HFFc6 (cell line): ENCODE data around the gene AMH. TPM values are rescaled to one million over a fixed set of nuclear protein-coding genes. Genes with fewer than 3 reads are reported as not detected.

Experiments
- DNase-seq: peaks from one replicate; pipeline ENCODE4 v3.0.0-alpha.2; 2018
- H3K27ac Mint-ChIP-seq: 2 replicates; pipeline ENCODE4 v1.8.0; 2020; ENCODE audit warnings: mild to moderate bottlenecking, mixed read lengths
- H3K27me3 Mint-ChIP-seq: 2 replicates; pipeline ENCODE4 v1.8.0; 2021; ENCODE audit warnings: mild to moderate bottlenecking, moderate library complexity, mixed read lengths; ENCODE audit not compliant: insufficient read depth
- H3K36me3 Mint-ChIP-seq: 2 replicates; pipeline ENCODE4 v1.8.0; 2021; ENCODE audit warnings: low read depth, mixed read lengths
- H3K4me1 Mint-ChIP-seq: 2 replicates; pipeline ENCODE4 v1.8.0; 2020; ENCODE audit warnings: low read depth, mixed read lengths
- H3K4me3 Mint-ChIP-seq: 2 replicates; pipeline ENCODE4 v1.8.0; 2020; ENCODE audit warnings: mild to moderate bottlenecking, moderate library complexity, mixed read lengths
- H3K9me3 Mint-ChIP-seq: 2 replicates; pipeline ENCODE4 v1.8.0; 2020; ENCODE audit warnings: mild to moderate bottlenecking, mixed read lengths
- CTCF ChIP-seq: fragments of 200-600 bp; sonication (generic); IDR thresholded peaks from 2 replicates; pipeline ENCODE4 v1.5.0; 2021; ENCODE audit warnings: antibody characterized with exemption, mild to moderate bottlenecking
- total RNA-seq, 6 experiments: library from RNA; stranded (reverse); fragmentation: NEBNext Ultra II Directional; extraction: Animal tissue kit (Norgen Biotek cat#: 25700); gene quantifications; 2 replicates in 1 of 6; 3 replicates in 5 of 6; pipeline ENCODE4 v1.2.3, GENCODE V29; 2021

AMH gene
- total RNA-seq, 6 experiments from 2014 or later, result 0.98 to 2.3 (median 1.4) TPM

GRCh38 chr19:2261438-2262172 is 12.5 kb downstream of the AMH start:
- Mint-ChIP-seq H3K4me3 (no peak overlapping the region), H3K27ac (no peak overlapping the region), H3K4me1 (peaks cover 18% of the 10 kb centered on the region), H3K9me3 (no peaks in the 10 kb centered on the region), H3K36me3 (no peaks in the 10 kb centered on the region), H3K27me3 (peaks cover 2% of the 10 kb centered on the region; the same call in 1 of the 2 replicates)
- peak; percentile 81 for TF ChIP-seq CTCF
- DNase-seq, result no peak

- Mint-ChIP-seq H3K9me3 (no peaks in the 10 kb centered on the region), H3K36me3 (peaks cover 6% of the 10 kb centered on the region), H3K4me1 (peaks cover 10% of the 10 kb centered on the region), H3K27ac (peak overlapping the region; percentile 69), H3K4me3 (no peak overlapping the region), H3K27me3 (peaks cover 13% of the 10 kb centered on the region)
- DNase-seq, result peak; percentile 64
- TF ChIP-seq CTCF, result no peak
Observed at GRCh38 chr19:2266183-2266993, 17.3 kb downstream of the AMH start.

- DNase-seq, result no peak
- Mint-ChIP-seq H3K27me3 (peaks cover 17% of the 10 kb centered on the region), H3K9me3 (no peaks in the 10 kb centered on the region), H3K36me3 (peaks cover 15% of the 10 kb centered on the region), H3K27ac (peak overlapping the region; percentile 48), H3K4me3 (peak overlapping the region; percentile 89), H3K4me1 (peaks cover 24% of the 10 kb centered on the region)
- no peak for TF ChIP-seq CTCF
Observed at GRCh38 chr19:2268480-2268830, 19.3 kb downstream of the AMH start.

- peak overlapping the region; percentile 48 for H3K27ac Mint-ChIP-seq
- H3K27me3 Mint-ChIP-seq, result peaks cover 18% of the 10 kb centered on the region
- peak overlapping the region; percentile 89 for H3K4me3 Mint-ChIP-seq
- H3K36me3 Mint-ChIP-seq, result peaks cover 17% of the 10 kb centered on the region
- no peaks in the 10 kb centered on the region for H3K9me3 Mint-ChIP-seq
- H3K4me1 Mint-ChIP-seq, result peaks cover 28% of the 10 kb centered on the region
- no peak for DNase-seq
- no peak for TF ChIP-seq CTCF
Observed at GRCh38 chr19:2268861-2269243, 19.7 kb downstream of the AMH start.

- Mint-ChIP-seq H3K36me3 (peaks cover 23% of the 10 kb centered on the region), H3K4me3 (peak overlapping the region; percentile 89), H3K27ac (peak overlapping the region; percentile 88), H3K9me3 (no peaks in the 10 kb centered on the region), H3K27me3 (peaks cover 24% of the 10 kb centered on the region), H3K4me1 (peaks cover 34% of the 10 kb centered on the region)
- DNase-seq, result peak; percentile 97
- no peak; the same call in 1 of the 2 replicates for TF ChIP-seq CTCF
Observed at GRCh38 chr19:2269244-2270156, 20.4 kb downstream of the AMH start.
